Ectodermal cell (in vitro differentiated cells): ENCODE results near the gene GABRB1.

ENCODE experiments used
- H3K27ac ChIP-seq: 2 replicates; pipeline ENCODE4 v1.7.0; 2013; ENCODE audit warnings: mild to moderate bottlenecking, low read depth, low read length; ENCODE audit not compliant: insufficient read depth, poor library complexity, severe bottlenecking
- H3K27me3 ChIP-seq: 2 replicates; pipeline ENCODE4 v1.7.0; 2013; ENCODE audit warnings: mild to moderate bottlenecking, low read length; ENCODE audit not compliant: insufficient read depth, control insufficient read depth, poor library complexity, severe bottlenecking
- H3K36me3 ChIP-seq: one replicate; pipeline ENCODE4 v1.7.0; 2013; ENCODE audit warnings: low read length; ENCODE audit not compliant: control insufficient read depth, insufficient read depth
- H3K4me1 ChIP-seq: one replicate; pipeline ENCODE4 v1.7.0; 2013; ENCODE audit warnings: low read length; ENCODE audit not compliant: control insufficient read depth, insufficient read depth
- H3K4me3 ChIP-seq: 2 replicates; pipeline ENCODE4 v1.7.0; 2013; ENCODE audit warnings: low read depth, low read length, control low read depth; ENCODE audit not compliant: insufficient read depth
- H3K9me3 ChIP-seq: 2 replicates; pipeline ENCODE4 v1.7.0; 2013; ENCODE audit warnings: mild to moderate bottlenecking, low read length, moderate library complexity; ENCODE audit not compliant: control insufficient read depth
- WGBS, 2 experiments: methylation state at CpG; one replicate each; pipeline ENCODE4 v1.1.7; 2013; ENCODE audit warnings: missing lambda C conversion rate in 2 of 2; 5-methylcytosine and 5-hydroxymethylcytosine counted together

The GABRB1 gene

DNA sequence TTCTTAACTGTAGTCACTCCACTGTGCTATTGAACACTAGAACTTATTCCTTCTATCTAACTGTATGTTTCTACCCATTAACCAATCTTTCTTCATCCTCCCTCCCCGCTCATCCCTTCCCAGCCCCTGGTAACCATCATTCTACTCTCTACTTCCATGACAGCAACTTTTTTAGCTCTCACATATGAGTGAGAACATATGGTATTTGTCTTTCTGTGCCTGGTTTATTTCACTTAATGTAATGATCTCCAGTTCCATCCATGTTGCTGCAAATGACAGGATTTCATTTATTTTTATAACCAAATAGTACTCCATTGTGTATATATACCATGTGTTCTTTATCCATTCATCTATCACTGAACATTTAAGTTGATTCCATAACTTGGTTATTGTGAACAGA lies 186.5 kb downstream of the GABRB1 start:
- Histone ChIP-seq H3K4me3 (no peak overlapping the region), H3K9me3 (no peaks in the 10 kb centered on the region), H3K27ac (no peak overlapping the region), H3K27me3 (no peaks in the 10 kb centered on the region), H3K36me3 (no peaks in the 10 kb centered on the region), H3K4me1 (no peaks in the 10 kb centered on the region)
- WGBS, 2 experiments, result 89 to 100% methylated on average over 1 of the region's 1 CpG

DNA sequence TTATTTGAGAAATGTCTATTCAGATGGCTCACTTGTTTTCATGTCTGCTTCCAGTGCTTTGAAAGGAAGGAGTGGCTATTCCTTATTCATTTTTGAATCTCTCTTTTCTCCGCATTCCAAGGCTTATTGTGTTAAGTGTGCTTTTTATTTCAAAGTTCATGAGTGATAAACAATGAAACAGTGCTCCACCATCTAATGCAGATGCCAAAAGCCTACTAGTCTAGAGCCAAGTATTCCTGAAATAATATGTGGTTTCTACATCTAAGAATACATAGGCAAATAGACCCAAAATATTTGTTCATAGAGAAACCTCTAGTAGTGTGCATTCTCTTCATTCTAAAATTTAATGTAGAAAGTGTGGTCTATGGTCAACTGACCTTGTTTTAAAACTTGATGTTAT lies 187.3 kb downstream of the GABRB1 start:
- Histone ChIP-seq H3K27ac (no peak overlapping the region), H3K9me3 (no peaks in the 10 kb centered on the region), H3K4me1 (no peaks in the 10 kb centered on the region), H3K36me3 (no peaks in the 10 kb centered on the region), H3K27me3 (no peaks in the 10 kb centered on the region), H3K4me3 (no peak overlapping the region)
- 90% methylated on average over 1 of the region's 1 CpG; no CpG with 5 or more reads in 1 of the 2 experiments for WGBS, 2 experiments

DNA sequence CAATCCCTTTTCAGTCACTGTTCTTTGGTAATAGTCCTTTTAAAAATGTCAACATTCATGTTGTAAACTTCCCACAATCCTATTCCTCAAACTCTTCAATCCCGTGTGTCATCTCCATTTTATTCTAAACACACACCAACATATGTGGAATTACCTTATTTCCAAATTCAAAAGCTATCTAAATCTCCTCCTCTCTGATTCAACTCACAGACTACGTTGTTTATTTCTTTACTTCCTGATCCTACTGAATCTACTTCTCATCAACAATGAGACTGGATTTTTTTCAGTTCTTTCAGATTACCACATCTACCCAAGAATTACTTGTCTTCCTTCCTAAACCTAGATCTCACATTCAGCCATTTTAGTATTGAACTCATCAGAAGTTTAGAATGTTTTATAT lies 188.2 kb downstream of the GABRB1 start:
- no peaks in the 10 kb centered on the region for H3K27me3 ChIP-seq
- 90% methylated on average over 2 of the region's 2 CpGs for WGBS, 2 experiments

DNA sequence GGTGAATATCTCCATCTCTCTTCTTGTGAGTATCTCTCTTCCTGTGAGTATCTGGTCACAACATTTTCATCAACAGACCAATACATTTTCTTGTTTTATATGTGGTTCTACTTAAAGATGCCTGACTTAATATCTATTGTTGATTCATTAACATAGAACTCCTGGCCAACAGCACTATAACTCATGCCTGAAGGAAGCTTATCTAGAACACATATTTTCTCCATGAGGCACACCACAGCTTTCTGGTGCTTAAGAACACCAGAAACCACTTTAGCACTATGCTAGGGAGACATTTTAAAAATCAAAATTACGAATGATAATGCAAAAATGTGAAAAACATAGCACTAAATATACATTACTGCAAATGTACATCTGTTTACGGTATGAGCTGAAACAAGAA lies 190.4 kb downstream of the GABRB1 start:
- WGBS, 2 experiments, result 61 to 84% methylated on average over 1 to 2 of the region's 2 CpGs
- H3K27ac ChIP-seq, result no peak overlapping the region
- H3K9me3 ChIP-seq, result no peaks in the 10 kb centered on the region
- no peaks in the 10 kb centered on the region for H3K27me3 ChIP-seq
- no peak overlapping the region for H3K4me3 ChIP-seq
- no peaks in the 10 kb centered on the region for H3K36me3 ChIP-seq
- H3K4me1 ChIP-seq, result no peaks in the 10 kb centered on the region

More for the DNA sequence above, 188.2 kb downstream of the GABRB1 start:
- H3K4me1 ChIP-seq, result no peaks in the 10 kb centered on the region
- no peaks in the 10 kb centered on the region for H3K36me3 ChIP-seq
- H3K27ac ChIP-seq, result no peak overlapping the region
- H3K9me3 ChIP-seq, result no peaks in the 10 kb centered on the region
- no peak overlapping the region for H3K4me3 ChIP-seq

DNA sequence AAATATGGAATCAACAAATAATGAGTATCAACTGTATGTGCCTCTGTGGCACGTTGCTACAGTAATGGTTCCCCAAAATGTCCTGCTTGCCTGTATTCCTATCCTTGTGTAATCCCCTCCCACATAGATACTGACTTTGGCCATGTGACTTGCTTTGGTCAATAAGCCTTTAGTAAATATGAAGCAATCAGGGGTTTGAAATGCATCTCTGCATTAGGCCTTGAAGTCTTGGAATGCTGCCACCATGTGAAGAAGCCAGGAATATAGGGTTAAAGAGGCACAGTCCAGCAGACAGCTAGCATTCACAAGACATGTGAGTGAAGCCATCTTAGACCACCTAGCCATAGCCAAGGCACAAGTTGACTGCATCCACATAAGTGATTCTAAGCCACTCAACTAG lies 190.9 kb downstream of the GABRB1 start:
- 90 to 95% methylated on average over 1 of the region's 1 CpG for WGBS, 2 experiments
- no peak overlapping the region for H3K4me3 ChIP-seq
- H3K4me1 ChIP-seq, result no peaks in the 10 kb centered on the region
- no peak overlapping the region for H3K27ac ChIP-seq
- H3K27me3 ChIP-seq, result no peaks in the 10 kb centered on the region
- H3K9me3 ChIP-seq, result no peaks in the 10 kb centered on the region
- no peaks in the 10 kb centered on the region for H3K36me3 ChIP-seq

DNA sequence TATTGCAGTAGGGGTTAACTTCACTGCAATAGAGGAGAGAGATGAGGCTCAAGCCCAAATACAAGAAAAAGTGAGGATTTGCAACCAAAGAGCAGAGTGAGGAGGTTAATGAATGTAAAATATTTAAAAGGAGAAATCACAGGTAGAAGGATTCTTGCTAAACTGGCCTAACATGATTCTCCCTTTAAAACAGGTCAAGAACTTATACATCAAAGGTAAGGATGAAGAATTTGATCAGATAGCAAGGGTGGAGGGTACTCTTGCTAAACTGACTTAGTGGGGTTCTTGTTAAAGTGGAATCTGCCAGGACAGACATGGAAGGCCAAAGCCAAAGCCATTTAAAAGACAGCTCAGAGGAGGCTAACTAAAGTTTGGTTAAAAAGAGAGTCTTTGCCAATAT lies 193.0 kb downstream of the GABRB1 start:
- Histone ChIP-seq H3K36me3 (no peaks in the 10 kb centered on the region), H3K27ac (no peak overlapping the region), H3K27me3 (no peaks in the 10 kb centered on the region), H3K4me1 (no peaks in the 10 kb centered on the region), H3K4me3 (no peak overlapping the region), H3K9me3 (no peaks in the 10 kb centered on the region)

DNA sequence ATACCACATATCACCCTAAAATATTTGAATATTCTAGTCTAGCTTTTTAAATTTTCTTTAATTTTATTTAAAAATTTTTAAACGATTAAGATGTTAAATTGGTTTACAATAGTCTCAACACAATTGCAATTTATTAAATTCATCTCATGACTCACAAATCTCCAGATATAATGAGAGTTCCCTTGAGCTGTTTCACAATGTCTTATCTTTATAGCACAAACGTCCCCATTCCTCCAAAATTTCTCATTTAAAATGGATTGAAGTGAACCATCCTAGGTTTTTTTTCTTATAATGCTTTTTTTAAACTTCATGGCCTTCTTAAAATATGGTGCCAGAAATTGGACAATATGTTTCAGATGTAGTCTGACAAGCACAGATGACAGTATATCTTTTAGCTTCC lies 204.4 kb downstream of the GABRB1 start:
- no peaks in the 10 kb centered on the region for H3K4me1 ChIP-seq
- no peak overlapping the region for H3K27ac ChIP-seq
- H3K4me3 ChIP-seq, result no peak overlapping the region
- H3K9me3 ChIP-seq, result no peaks in the 10 kb centered on the region
- no peaks in the 10 kb centered on the region for H3K36me3 ChIP-seq
- H3K27me3 ChIP-seq, result no peaks in the 10 kb centered on the region
- 100% methylated on average over 1 of the region's 2 CpGs; no CpG with 5 or more reads in 1 of the 2 experiments for WGBS, 2 experiments

DNA sequence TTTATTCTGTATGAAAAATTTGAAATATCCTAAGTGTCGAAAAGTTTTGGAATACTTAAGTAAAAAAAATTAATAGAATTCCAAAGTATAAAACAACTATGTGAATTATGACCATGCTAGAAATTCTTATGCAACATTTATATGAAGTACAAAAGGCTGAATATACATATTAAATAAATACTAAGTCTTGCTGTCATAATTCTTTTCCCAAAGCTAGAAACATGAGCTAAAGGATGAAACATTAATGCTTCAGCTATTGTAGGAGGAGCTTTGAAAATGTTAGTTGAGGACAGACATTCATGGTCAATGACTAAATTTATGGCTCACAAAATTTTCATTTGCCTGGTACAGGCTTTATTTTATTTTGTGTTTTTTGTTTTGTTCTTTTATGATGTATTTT lies 207.3 kb downstream of the GABRB1 start:
- Histone ChIP-seq H3K27ac (no peak overlapping the region), H3K27me3 (no peaks in the 10 kb centered on the region), H3K36me3 (no peaks in the 10 kb centered on the region), H3K9me3 (no peaks in the 10 kb centered on the region), H3K4me3 (no peak overlapping the region), H3K4me1 (no peaks in the 10 kb centered on the region)
- WGBS, 2 experiments, result no CpG with 5 or more reads among the region's 1 CpG

DNA sequence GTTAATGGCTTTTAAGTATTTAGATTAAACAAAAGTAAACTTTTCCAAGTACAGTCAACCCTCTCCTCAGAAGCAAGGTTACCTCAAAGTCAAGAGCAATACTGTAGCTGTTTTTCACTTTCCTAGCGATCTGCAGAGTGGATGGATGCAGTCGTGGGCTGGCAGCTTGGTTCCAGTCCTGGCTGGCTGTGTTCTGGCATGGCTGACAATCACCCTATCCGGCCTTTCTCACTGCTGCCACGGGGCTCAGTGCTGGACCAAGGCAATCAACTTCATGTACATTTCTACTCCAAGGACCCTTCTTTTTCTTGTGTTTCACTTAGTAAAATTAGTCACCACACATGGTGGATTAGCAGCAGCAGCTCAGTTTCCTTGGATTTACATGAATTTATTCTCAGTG lies 208.3 kb downstream of the GABRB1 start:
- Histone ChIP-seq H3K9me3 (no peaks in the 10 kb centered on the region), H3K36me3 (no peaks in the 10 kb centered on the region), H3K4me1 (no peaks in the 10 kb centered on the region), H3K27ac (no peak overlapping the region), H3K27me3 (no peaks in the 10 kb centered on the region), H3K4me3 (no peak overlapping the region)
- 84 to 94% methylated on average over 4 of the region's 4 CpGs for WGBS, 2 experiments

DNA sequence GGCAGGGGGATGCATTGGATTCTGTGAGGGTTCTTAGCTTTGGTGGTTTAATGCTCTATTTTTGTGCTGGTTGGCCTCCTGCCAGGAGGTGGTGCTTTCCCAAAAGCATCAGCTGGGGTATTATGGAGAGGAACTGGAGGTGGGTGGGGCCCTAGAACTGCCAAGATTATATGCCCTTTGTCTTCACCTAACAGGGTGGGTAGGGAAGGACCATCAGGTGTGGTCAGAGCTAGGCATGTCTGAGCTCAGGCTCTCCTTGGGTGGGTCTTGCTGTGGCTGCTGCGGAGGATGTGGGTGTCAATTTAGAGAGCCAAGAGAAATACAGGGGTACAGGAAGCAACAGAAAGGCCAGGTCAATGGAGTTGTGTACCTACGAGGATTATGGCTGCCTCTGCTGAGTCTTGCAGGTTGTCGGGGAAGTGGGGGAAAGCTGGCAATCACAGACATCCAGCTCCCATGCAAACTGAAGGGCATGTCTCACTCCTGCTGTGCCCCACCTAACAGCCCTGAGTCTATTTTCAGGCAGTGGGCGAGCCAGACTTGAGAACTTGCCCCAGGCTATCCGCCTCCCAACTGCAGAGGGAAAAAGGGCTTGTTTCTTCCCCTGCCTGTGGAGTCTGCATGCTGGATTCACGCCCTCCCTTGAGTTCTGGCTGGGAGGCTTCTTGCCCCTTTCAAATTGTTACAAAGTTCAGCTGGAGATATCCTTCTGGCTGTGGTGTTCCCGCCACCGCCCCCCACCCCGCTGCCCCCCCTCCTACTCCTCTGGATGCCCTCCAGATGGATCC lies 220.2 kb downstream of the GABRB1 start:
- H3K9me3 ChIP-seq, result no peaks in the 10 kb centered on the region
- 90 to 93% methylated on average over 8 to 9 of the region's 9 CpGs for WGBS, 2 experiments
- no peaks in the 10 kb centered on the region for H3K4me1 ChIP-seq
- H3K27ac ChIP-seq, result no peak overlapping the region
- no peaks in the 10 kb centered on the region for H3K27me3 ChIP-seq
- H3K36me3 ChIP-seq, result no peaks in the 10 kb centered on the region
- no peak overlapping the region for H3K4me3 ChIP-seq
